SU-DHL-6 (cell line): ENCODE data around the gene IRF2BPL.

Experiments
- CTCF ChIP-seq: fragments of 200-600 bp; sonication (generic); IDR thresholded peaks from one replicate; pipeline ENCODE4 v1.5.1; 2017; ENCODE audit warnings: antibody characterized with exemption, mild to moderate bottlenecking, low read length, moderate library complexity; ENCODE audit not compliant: insufficient read depth, poor library complexity, severe bottlenecking
- EZH2phosphoT487 ChIP-seq: fragments of 200-600 bp; sonication (generic), shearing (Covaris generic); conservative IDR thresholded peaks from 2 replicates; pipeline ENCODE4 v1.6.1; 2018; ENCODE audit warnings: mild to moderate bottlenecking, antibody characterized with exemption, low read length, moderate library complexity, mixed read lengths

- no peak for TF ChIP-seq CTCF
- TF ChIP-seq EZH2phosphoT487, result no peak
Observed at GRCh38 chr14:77074969-77075368, 46.5 kb upstream of the IRF2BPL start.
